Bronchial epithelial cell (primary cell): ENCODE measurements around the gene BORCS8. TPM values are rescaled to one million over a fixed set of nuclear protein-coding genes. Genes with fewer than 3 reads are reported as not detected.

Source experiments
- DNase-seq: peaks from one replicate; pipeline ENCODE4 v3.0.0-alpha.2; 2010; ENCODE audit warnings: low read depth
- FAIRE-seq: peaks from 2 replicates; lab custom pipeline; 2011; peaks lifted over from hg19 to GRCh38; lab: Jason Lieb, UNC
- H3K27me3 ChIP-seq: 2 replicates; pipeline ENCODE4 v1.5.1; 2011; ENCODE audit warnings: low read length; ENCODE audit not compliant: control insufficient read depth, insufficient read depth
- H3K36me3 ChIP-seq: 2 replicates; pipeline ENCODE4 v1.5.1; 2011; ENCODE audit warnings: low read length; ENCODE audit not compliant: control insufficient read depth, insufficient read depth
- H3K4me3 ChIP-seq: 2 replicates; pipeline ENCODE4 v1.5.1; 2011; ENCODE audit warnings: mild to moderate bottlenecking, low read depth, low read length, control low read depth
- CTCF ChIP-seq: IDR thresholded peaks from 2 replicates; pipeline ENCODE4 v1.5.1; 2011; ENCODE audit warnings: mild to moderate bottlenecking, moderate library complexity, low read length, control low read depth, inconsistent platforms; ENCODE audit not compliant: insufficient read depth, severe bottlenecking
- total RNA-seq: library from RNA; depleted of rRNA; stranded (reverse); fragments of >200 nt; gene quantifications from 2 replicates; pipeline ENCODE4 v1.2.1, GENCODE V29; 2014

Gene BORCS8
- total RNA-seq, 1 donor from 2014 or later = 10.3 TPM

- no peaks in the 10 kb centered on the region for H3K27me3 ChIP-seq
- no peak for FAIRE-seq
- H3K36me3 ChIP-seq = no peaks in the 10 kb centered on the region
- DNase-seq = no peak
- no peak for TF ChIP-seq CTCF
- no peak overlapping the region for H3K4me3 ChIP-seq
Observed at GRCh38 chr19:19234220-19234816, 42.4 kb upstream of the BORCS8 start.

- no peaks in the 10 kb centered on the region for H3K27me3 ChIP-seq
- no peak for FAIRE-seq
- DNase-seq = no peak
- no peak for TF ChIP-seq CTCF
- no peak overlapping the region for H3K4me3 ChIP-seq
- H3K36me3 ChIP-seq = no peaks in the 10 kb centered on the region
Observed at GRCh38 chr19:19232261-19232721, 40.3 kb upstream of the BORCS8 start.

- H3K36me3 ChIP-seq = no peaks in the 10 kb centered on the region
- no peak overlapping the region for H3K4me3 ChIP-seq
- no peak for DNase-seq
- FAIRE-seq = no peak
- no peaks in the 10 kb centered on the region for H3K27me3 ChIP-seq
- no peak for TF ChIP-seq CTCF
Observed at GRCh38 chr19:19230999-19231398, 39.0 kb upstream of the BORCS8 start.

GRCh38 chr19:19229701-19230100 is 37.7 kb upstream of the BORCS8 start:
- TF ChIP-seq CTCF = no peak
- Histone ChIP-seq H3K36me3 (no peaks in the 10 kb centered on the region), H3K27me3 (no peaks in the 10 kb centered on the region), H3K4me3 (no peak overlapping the region)
- DNase-seq = no peak
- FAIRE-seq = no peak

- no peak for TF ChIP-seq CTCF
- FAIRE-seq (no peak), DNase-seq (no peak)
- no peaks in the 10 kb centered on the region for H3K36me3 ChIP-seq
- no peak overlapping the region for H3K4me3 ChIP-seq
- no peaks in the 10 kb centered on the region for H3K27me3 ChIP-seq
Observed at GRCh38 chr19:19227217-19227616, 35.3 kb upstream of the BORCS8 start.

- no peaks in the 10 kb centered on the region for H3K27me3 ChIP-seq
- no peak for FAIRE-seq
- no peak for TF ChIP-seq CTCF
Observed at GRCh38 chr19:19226663-19227062, 34.7 kb upstream of the BORCS8 start.

More at GRCh38 chr19:19226663-19227062, 34.7 kb upstream of the BORCS8 start:
- no peak for DNase-seq
- Histone ChIP-seq H3K4me3 (no peak overlapping the region), H3K36me3 (no peaks in the 10 kb centered on the region)
